Brain pericyte (primary cell): ENCODE measurements around the gene TNFRSF19.

Experiments used
- DNase-seq: peaks from one replicate; pipeline ENCODE4 v3.0.0-alpha.2; 2012; ENCODE audit warnings: low read depth, low spot score

TNFRSF19 gene

DNA sequence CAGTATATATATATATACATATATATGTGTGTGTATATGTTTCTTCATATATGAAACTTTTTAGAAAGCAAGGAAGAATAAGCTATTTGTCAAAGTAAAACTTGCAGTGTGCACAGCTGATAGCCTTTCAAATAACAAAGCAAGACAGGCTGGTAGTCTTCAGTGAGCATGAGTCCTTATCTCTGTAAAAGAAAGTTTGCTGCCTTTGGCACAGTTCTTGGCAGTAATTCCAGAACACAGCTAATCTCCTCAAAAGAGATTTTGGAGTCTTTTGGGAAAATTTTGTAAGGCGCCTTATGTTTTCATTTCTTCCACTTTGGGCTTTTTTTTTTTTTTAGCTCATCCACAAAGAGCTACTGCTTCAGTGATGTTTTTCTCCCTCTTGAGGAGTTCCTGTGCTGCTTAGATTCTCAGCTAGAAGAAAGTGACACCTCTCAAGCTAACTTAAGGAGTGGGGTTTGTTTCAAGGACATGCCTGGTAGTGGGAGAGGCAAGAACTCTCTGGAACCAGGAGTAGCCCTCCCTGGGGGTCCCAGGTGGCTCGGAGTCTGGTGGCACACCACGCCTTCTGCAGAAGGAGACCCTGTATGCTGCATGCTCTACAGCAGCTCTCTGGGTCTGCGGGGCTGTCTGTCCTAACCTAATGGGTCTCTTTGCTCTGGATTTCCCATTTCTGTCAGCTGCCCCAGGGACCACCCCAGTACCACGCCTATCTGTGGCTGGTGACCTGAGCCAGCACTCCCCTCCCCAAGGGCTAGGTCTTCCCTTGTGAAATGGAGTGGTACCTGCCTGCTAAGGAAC lies 58.8 kb downstream of the TNFRSF19 start:
- DNase-seq = no peak

DNA sequence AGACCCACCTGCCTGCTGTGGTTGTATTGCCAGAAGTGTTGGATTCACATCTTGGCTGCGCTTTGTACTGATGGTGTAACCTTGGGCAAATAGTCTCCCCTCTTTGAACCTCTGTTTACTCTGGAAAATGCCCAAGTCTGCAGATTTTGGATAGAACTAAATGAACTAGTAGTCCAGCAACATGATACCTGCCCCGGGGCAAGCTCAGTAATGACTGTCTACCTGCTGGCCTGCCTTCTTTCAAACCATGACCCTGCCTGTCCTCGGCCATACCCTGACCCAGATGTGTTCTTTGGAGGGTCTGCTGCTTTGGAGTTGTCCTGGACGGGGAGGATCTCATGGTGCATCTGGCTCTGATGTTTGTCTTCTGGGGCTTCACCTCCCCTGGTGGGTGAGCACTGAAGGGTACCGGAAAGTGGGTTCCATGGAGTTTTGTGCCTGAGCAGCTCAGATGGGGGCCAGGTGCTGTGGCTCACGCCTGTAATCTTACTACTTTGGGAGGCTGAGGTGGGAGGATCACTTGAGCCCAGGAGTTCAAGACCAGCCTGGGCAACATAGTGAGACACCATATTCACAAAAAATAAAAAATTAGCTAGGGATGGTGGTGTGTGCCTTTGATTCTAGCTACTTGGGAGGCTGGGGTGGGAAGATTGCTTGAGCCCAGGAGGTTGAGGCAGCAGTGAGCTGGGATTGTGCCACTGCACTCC lies 59.5 kb downstream of the TNFRSF19 start:
- DNase-seq = no peak

DNA sequence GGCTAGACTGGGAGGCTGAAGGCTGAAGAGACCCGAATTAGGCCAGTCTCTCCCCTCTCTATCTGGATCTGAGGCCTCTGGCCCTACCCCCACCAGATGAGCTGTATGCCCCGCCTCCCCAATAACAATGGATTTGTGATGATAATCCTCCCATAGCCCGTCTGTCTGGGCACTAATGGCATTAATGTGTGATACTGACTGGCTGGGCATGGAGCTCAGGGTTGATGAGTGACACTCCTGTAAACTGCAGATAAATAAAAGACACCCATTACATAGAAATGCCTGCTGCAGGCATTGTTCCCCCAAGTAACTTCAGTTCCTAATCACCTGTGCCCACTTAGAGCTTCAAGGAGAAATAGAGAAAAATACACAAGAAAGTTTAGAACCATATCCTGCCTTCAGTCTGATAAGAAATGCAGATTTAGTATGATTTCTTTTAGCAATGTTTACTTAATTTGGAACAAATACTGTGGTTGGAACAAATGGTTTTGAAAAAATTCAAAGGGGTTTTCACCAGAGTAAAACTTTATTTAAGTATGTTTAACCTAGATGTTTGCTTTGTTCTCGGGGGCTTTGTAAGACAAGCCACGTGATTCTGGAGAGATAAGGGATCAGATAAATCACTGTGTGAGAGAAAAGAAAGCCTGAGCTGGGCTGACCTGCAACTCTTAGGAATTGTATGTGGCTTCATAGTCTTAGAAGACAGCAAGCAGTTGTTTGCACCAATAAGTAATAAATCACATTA lies 60.3 kb downstream of the TNFRSF19 start:
- DNase-seq = no peak

- DNase-seq = no peak
Measured at GRCh38 chr13:23631311-23632047, 61.3 kb downstream of the TNFRSF19 start.

- DNase-seq = no peak
Measured at GRCh38 chr13:23632048-23632582, 61.9 kb downstream of the TNFRSF19 start.

GRCh38 chr13:23632741-23633140 lies 62.5 kb downstream of the TNFRSF19 start:
- DNase-seq = no peak

GRCh38 chr13:23634897-23635296 lies 64.7 kb downstream of the TNFRSF19 start:
- DNase-seq = no peak

GRCh38 chr13:23636360-23636759 lies 66.1 kb downstream of the TNFRSF19 start:
- no peak for DNase-seq

DNA sequence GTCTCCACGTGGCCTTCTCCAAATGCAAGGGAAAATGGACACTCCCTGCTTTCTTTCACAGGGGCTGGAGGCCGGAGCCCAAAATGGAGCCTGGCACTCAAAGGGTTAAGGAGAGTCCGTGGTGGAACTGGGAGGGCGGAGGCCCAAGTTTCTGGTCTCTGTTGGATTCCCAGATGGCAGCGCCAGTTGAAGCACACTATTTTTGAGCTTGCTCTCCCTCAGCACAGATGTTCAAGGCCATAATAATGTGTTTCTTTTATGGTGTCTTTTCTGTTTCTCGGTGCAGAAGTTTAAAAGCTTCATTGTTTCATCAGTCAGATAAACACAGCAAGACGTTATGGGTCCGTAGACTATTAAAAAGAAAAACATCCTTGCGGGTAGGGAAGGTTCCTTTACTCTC lies 67.6 kb downstream of the TNFRSF19 start:
- no peak for DNase-seq

GRCh38 chr13:23639674-23640073 lies 69.5 kb downstream of the TNFRSF19 start:
- no peak for DNase-seq

DNA sequence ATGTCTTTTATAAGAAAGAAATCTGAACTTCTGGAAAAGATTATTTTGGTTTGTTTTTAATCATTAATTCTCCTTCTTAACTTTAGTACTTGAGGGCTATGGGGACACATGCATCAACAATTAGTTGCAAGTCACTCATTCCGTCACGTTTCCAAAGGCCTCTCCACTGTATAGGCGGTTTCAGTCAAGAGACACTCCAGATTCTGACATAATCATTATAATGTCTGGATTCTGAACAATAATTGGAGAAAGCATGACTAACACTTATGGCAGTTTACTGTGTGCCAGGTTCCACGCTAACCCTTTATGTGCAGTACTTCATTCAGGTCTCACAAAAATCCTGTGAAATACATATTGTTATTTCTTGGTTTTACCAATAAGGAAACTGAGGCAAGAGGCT lies 71.9 kb downstream of the TNFRSF19 start:
- no peak for DNase-seq

DNA sequence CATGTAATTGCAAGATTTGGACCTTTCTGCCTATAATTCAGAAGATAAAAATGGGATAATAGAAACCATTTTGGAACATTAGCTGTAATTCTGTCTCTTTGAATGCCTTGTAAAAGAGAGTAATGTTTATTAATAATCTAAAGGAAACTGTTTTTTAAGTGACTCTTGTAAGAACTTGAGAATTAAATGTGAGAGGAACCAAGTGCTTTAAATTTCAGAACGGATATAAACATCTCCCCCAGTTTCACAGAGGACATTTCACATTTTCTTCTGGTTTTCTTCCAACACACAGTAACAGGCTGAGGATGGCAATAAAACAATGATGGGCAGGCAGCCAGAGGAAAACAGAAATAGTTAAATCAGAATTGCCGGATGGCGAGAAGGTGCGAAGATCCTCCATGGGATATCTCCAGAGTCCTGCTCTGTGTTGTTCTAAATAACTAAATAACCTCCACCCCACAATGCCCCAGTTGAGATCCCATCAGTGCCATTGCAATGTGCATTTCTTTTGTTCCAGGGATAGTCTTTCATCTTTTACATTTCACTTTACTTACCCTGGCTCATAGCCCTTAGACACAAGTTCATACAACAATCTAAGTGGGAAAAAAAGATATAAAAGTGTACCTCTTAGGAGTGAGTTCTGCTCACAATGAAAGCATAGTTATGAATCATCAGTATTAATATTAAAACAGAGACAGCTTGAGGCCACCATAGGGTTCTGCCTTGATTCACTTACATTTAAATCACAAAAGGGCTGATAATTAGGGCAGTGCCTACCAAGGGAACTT lies 73.3 kb downstream of the TNFRSF19 start:
- no peak for DNase-seq

- no peak for DNase-seq
Measured at GRCh38 chr13:23644126-23644419, 73.9 kb downstream of the TNFRSF19 start.

DNA sequence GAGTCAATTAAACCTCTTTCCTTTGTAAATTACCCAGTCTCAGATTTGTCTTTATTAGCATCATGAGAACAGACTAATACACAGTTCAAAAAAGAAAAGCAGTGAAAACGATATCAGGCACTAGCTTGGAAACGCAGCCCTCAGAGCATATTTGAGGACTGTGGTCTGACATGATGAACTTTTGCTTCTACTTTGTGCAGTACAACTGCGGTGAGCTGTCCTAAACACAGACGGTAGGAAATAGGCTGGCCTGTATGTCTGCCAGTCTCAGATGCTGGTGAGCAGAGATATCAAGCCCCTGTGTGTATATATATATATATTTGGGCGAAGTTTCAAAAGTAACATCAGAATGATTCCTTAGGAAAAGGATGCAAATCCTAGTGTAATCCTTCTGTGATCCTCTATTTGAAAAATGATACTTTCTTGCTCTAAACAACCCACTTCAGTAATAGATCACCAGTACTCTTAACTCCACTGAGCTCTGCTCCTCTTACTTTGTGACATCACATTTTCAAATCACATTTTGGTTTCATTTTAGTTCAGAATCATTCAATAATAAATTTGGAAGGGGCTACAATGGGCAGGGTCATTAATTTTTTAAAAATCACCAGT lies 74.4 kb downstream of the TNFRSF19 start:
- DNase-seq = no peak

- DNase-seq = no peak
Measured at GRCh38 chr13:23645851-23646250, 75.6 kb downstream of the TNFRSF19 start.

DNA sequence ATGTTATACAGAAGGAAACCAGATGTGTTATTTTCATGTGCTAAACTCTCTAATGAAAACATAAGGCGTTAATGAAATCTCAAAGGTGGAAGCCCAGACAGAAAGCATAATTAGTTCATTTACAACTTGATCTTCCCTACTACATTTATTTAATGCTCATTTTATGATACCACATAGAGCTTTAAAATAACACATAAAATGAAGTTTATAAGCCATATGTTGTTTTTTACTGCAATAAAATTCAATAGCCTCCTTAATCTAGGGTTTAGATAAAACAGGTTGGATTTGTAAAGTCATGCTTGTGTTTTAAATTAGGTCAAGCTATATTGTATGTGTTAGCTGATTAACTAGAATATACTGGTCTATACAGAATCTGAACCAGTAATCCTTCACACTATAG lies 81.2 kb downstream of the TNFRSF19 start:
- no peak for DNase-seq

DNA sequence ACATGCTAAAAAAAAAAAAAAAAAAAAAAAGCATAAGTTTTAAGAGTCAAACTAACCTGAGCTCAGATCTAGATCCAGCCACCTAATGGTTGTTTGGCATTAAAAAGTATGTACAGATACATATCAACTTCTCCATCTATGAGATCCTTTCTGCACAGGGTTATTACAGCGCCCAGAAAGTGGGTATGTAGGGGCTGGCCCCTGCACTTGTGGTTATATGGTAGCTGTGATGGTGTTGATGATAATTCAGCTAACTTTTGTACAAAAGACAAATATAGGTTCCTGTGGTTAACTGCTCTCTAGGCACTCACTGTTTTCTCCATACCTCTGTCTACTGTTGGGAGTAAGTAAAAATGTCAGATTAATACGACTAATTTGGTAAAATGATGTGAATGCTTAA lies 81.7 kb downstream of the TNFRSF19 start:
- no peak for DNase-seq

- no peak for DNase-seq
Measured at GRCh38 chr13:23652909-23653726, 82.9 kb downstream of the TNFRSF19 start.
